NCI-H128 (cell line): Measurements from ENCODE around the gene ANKRD18B.
"Not testable (repeated sequence)": the region's sequence is repeated elsewhere in the genome, so short reads cannot be mapped to it uniquely, and the experiment has no call there.

Experiments
- DNase-seq: peaks from one replicate; lab custom pipeline; 2025; ENCODE audit not compliant: unreplicated experiment; lab: John Stamatoyannopoulos, UW

Gene ANKRD18B

DNA sequence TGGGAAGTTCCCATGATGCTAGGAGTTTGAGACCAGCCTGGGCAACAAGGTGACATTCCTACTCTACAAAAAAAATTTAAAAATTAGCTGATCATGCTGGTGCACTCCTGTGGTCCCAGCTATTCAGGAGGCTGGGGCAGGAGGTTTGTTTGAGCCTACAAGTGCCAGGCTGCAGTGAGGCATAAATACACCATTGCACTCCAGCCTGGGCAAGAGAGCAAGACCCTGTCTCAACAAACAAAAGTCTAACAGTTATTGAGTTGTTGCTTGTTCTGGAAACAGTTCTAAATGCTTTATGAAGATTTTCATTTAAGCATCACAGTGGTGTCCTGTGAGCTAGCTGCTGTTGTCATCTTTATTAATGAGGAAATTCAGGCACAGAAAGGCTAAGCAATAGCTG lies 4.0 kb downstream of the ANKRD18B start:
- DNase-seq = not testable (repeated sequence)

DNA sequence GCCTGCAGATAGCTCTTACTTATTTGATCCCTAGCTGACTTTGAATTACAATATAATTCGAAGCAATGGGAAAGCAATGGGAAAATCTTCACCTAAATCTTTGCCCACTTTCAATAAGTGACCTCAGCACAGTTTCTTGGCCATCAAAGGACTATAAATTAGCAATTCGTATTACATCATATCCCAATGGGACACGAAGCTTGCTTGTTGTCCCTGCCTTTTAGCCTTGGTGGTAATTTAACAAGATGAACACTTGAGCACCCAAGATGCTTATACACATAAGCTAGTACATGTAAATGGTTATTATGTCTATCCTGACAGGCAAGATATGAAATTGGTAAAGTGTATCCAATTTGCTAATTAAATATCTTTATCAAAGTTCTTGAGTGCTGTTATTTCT lies 9.9 kb downstream of the ANKRD18B start:
- not testable (repeated sequence) for DNase-seq

DNA sequence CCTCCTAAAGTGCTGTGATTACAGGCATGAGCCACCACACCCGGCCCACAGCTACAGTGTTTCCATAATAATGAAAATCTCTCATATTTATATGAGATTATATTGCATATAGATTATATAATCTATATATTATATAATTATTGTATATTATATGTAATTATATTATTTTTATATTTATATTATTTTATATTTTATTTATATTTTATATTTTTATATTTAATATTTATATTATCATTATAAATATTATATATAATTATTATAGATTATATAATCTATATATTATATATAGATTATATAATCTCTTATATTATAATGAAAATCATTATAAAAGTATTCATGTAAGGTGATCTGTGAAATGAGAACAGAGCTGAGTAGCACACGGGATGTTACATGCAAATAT lies 11.5 kb downstream of the ANKRD18B start:
- no peak for DNase-seq

DNA sequence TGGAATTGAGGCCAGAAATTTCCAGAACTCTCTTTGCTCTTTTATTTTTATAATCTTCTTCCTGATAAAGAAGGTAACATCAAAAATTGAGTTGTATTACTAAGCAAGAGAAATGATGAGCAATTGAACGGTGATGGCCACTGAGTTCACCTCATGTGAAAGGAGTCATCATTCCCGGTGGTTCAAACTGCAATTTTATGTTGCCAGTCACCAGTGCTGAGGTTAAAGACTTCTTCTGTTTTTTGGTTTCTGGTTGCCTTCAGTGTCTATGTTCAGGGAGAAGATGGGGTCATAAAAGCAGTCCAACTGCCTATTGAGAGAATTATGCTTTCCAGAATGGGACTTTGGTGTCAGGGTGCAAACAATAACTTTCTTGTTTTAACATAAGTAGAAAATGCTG lies 19.4 kb downstream of the ANKRD18B start:
- DNase-seq = not testable (repeated sequence)

DNA sequence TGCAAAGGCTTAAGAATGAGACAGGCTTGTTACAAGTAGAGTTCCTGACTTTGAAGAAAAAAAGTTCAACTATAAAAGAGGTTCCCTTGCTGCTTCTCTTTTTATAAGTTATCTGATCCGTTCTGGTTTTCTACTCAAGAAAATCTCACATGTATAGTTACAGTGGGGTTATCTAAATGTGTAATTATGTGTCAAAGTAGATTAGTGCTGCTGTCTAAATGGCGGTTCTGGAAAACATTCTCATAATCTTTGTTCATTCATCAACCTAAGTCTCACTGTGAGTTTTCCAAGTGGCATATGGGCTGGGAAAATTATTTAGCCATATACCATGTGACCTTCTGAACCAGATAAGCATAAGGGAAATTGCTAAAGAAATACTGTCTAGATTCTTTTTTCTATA lies 21.7 kb downstream of the ANKRD18B start:
- not testable (repeated sequence) for DNase-seq

DNA sequence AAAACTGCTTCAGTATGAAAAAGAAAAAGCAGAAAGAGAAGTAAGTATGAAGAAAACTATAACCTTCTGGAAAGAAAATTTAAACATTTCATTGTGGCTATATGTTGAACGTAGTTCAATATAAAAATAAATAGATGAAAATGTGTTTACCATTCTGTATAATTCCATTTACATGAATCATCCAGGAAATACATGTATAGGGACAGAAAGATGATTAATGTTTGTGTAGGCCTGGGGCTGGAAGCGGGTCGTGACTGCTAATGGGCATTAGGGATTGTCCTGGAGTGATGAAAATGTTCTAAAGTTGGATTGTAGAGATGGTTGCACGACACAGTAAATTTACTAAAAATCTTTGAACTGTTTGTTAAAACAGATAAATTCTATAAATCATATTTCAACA lies 24.8 kb downstream of the ANKRD18B start:
- not testable (repeated sequence) for DNase-seq

DNA sequence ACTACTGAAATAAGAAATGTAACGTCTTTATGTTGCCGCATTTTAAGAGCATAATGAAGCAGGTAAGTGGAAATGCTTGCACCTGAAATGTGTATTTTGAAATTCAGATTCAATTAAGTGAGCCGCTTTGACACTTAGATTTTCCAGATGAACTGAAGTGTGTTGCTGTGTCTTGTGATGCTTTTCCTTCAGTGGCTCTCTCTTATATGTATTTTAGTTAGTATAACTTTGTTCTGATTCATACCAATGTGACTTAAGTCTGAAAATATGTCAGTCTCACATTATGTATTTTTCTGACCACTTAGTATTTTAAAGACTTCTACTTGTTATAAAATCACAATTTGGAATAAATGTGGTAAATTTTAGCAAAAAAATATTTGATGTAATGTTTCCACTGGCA lies 25.4 kb downstream of the ANKRD18B start:
- not testable (repeated sequence) for DNase-seq

DNA sequence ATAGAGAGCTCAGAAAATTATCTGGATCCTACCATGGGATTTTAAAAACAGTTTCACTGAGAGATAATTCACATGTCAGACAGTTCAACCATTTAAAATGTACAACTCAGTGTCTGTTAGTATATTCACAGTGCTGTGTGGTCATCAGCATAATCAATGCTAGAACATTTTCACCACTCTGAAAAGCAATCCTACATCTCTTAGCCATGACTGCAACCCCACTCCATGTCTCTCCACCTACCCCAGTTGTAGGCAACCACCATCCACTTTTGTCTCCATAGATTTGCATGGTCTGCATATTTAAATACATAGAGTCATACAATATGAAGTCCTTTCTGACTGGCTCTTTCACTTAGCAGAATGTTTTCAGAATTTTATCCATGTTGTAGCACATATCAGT lies 27.1 kb downstream of the ANKRD18B start:
- DNase-seq = not testable (repeated sequence)

DNA sequence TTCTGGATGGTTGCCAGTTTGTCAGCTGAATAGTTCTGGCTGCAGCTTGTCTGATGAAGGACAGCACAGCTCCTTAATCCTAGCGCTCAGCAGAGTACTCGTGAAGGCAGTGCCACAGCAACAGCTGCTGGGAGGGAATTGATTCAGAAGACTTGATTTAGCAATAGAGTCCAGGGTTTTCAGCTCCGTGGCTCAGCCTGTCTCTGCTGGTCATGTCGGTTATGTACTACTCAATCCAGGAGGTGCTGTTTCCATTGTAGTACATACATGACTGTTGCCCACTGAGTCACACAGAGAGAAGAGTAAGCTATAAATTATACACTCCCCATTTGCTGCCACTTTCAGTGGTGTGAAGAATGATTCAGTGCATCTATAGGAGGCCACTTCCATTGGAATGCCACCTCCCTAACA lies 28.3 kb downstream of the ANKRD18B start:
- not testable (repeated sequence) for DNase-seq

DNA sequence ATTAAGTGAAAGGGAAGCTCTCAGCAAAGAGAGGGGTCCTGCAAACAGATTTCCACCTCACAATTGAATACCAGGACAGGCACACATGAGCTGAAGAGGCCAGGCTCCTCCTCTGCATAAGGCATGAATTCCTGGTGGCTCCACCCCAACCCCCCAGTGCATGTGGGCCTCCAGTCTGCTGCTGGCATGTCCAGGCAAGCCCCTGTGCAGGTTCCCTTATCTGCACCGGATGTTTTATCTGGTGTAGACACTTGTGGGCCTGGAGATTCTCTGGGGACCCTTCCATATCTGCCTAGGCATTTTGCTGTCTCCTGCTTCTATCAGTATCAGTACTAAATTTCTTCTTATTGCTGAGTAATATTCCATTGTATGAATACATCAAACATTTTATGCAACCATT lies 36.2 kb downstream of the ANKRD18B start:
- DNase-seq = not testable (repeated sequence)

DNA sequence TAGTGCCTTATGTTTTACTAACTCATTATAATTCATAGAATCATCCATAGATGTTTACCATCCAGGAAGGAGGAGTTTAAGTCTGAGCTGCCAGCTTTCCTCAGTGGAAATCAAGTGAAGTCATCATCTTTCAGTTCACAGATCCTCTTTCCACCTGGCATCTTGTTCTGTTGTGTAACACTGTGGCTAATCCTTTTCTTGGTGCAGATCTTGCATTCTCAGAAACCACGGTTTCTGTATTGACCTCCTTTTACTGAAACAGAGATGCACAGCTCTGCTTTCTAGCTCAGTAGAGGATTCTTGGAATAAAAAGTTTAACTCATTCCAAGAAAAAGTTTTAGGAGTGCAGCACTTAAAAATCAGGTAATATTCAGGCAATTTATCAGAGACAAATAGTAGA lies 38.1 kb downstream of the ANKRD18B start:
- DNase-seq = not testable (repeated sequence)

DNA sequence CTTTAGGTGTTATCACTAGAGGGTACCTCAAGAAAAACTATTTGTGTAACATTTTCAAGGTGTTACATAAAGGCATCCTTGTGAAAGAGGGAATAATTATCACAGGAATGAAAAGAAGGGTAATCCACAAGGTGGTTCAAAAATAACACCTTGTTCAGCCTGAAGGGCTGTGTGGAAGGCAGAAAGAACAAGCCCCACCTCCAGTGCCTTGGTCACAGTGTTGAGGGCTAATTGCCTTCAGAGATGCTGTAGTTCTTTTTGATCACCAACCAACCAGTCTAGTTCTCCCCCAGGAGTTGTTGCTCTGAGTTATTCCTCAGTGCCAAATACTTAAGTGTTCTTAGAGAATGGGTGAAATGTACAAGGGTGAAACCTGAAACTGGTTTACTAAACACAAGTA lies 43.7 kb downstream of the ANKRD18B start:
- DNase-seq = not testable (repeated sequence)

DNA sequence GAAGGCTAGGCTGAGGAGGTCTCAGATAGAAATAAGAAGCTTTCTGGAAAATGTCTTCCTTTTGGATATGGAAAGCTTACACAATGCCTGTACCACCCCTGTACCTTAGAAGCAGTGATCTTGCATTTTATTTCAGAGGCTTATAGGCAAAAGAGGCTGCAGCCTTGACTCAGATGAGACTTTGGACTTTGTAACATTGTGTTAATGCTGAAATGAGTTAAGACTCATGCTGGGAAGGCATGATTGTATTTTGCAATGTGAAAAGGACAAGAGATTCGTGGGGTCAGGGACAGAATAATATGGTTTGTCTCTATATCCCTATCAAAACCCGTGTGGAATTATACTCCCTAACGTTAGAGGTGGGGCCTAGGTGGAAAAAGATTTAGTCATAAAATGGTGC lies 53.7 kb downstream of the ANKRD18B start:
- DNase-seq = not testable (repeated sequence)

DNA sequence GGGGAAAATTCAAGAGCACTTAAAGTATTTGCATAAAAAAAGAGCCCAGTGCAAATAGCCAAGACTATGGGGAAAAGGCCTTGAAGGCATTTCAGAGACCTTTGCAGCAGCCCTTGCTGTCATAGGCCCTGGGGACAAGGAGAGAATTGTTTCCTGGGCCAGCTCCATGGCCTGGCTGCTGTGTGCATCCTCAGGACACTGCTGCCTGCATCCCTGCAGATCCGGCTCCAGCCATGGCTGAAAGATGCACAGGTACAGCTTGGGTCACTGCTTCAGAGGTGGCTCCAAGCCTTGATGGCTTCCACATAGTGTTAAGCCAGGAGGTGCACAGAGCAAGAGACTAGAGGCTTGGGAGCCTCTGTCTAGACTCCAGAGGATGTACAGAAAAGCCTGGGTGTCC lies 55.9 kb downstream of the ANKRD18B start:
- DNase-seq = not testable (repeated sequence)

DNA sequence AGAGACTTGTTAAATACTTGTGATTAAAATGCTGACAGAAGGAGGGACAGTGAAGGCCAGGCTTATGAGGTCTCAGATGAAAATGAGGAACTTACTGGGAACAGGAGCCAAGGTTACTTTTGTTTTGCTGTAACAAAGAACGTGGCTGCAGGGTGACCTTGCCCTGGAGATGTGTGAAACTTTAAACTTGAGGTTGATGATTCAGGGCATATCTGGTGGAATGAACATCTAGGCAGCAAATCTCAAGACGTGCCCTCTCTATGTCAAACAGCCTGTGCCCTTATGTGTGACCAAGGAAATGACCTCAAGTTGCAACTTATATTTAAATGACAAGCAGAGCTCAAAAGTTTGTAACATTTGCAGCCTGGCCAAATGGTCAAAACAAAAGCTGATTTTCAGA lies 58.6 kb downstream of the ANKRD18B start:
- not testable (repeated sequence) for DNase-seq

DNA sequence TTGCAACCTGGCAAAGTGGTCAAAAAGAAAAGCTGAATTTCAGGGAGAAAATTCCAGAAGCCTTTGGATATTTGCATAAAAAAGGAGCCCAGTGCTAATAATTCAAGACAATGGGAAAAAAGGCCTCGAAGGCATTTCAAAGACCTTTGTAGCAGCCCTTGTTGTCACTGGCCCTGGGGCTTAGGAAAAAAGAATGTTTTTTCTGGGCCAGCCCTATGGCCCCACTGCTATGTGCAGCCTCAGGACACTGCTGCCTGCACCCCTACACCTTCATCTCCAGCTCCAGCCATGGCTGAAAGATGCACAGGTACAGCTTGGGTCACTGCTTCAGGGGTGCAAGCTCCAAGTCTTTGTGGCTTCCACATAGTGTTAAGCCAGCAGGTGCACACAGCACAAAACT lies 62.1 kb downstream of the ANKRD18B start:
- not testable (repeated sequence) for DNase-seq

DNA sequence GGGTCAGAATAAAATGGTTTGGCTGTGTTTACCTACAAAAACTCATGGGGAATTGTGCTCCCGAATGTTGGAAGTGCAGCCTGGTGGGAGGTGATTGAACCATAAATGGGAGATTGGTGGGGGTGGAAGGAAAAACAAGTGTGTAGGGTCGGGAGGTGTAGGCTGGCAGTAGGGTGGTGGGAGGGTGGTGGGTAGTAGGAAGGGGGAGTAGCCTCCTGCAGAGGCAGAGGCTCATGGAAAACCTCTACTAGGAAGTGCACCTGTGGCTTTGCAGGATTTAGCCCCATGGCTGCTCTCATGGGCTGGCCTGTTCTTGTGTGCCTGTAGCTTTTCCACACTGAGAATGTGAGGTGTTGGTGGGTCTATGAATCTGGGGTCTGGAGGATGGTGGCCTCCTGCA lies 63.7 kb downstream of the ANKRD18B start:
- not testable (repeated sequence) for DNase-seq

DNA sequence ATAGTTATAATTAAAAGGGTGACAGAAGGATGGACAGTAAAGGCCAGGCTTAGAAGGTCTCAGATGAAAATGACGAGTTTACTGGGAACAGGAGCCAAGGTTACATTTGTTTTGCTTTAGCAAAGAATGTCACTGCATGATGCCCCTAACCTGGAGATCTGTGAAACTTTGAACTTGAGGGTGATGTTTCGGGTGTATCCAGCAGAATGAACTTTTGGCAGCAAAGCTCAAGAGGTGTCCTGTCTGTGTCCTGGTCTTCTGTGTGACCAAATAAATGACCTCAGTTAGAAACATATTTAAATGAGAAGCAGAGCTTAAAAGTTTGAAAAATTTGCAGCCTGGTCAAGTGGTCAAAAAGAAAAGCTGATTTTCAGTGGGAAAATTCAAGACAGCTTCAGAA lies 64.8 kb downstream of the ANKRD18B start:
- DNase-seq = not testable (repeated sequence)

DNA sequence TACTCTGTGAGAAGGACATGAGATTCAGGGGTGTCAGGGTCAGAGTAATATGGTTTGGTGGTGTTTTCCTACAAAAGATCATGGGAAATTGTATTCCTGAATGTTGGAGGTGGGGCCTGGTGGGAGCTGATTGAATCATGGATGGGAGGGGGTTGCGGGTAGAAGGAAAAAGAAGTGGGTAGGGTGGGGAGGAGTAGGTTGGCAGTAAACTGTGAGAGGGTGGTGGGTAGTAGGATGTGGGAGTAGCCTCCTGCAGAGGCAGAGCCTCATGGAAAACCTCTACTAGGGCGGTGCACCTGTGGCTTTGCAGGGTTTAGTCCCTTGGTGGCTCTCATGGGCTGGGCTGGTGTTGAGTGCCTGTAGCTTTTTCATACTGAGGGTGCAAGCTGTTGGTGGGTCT lies 66.8 kb downstream of the ANKRD18B start:
- DNase-seq = not testable (repeated sequence)

DNA sequence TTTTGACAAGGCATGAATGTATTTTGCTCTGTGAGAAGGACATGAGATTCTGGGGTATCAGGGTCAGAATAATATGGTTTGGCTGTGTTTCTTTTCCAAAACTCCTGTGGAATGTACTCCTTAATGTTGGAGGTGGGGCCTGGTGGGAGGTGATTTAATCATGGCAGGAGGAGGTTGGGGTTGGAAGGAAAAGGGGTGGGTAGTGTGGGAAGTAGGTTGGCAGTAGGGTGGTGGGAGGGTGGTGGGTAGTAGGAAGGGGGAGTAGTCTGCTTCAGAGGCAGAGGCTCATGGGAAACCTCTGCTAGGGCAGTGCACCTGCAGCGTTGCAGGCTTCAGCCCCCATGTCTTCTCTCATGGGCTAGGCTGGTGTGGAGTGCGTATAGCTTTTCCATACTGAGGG lies 72.9 kb downstream of the ANKRD18B start:
- DNase-seq = not testable (repeated sequence)

DNA sequence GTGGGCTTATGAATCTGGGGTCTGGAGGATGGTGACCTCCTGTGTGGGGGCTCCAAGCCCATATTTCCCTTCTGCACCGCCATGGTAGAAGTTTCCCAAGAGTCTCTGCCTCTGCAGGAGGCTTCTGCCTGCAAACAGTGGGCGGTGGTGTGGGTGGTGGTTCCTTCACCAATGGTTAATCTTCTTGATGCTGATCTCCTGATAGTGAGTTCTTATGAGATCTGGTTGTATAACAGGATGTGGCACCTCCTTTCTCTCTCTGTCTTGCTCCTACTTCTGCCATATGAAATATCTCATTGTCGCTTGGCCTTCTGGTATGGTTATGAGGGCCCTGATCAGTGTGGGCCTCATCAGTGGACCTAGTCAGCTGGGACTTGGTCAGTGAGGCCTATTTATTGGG lies 73.3 kb downstream of the ANKRD18B start:
- not testable (repeated sequence) for DNase-seq

DNA sequence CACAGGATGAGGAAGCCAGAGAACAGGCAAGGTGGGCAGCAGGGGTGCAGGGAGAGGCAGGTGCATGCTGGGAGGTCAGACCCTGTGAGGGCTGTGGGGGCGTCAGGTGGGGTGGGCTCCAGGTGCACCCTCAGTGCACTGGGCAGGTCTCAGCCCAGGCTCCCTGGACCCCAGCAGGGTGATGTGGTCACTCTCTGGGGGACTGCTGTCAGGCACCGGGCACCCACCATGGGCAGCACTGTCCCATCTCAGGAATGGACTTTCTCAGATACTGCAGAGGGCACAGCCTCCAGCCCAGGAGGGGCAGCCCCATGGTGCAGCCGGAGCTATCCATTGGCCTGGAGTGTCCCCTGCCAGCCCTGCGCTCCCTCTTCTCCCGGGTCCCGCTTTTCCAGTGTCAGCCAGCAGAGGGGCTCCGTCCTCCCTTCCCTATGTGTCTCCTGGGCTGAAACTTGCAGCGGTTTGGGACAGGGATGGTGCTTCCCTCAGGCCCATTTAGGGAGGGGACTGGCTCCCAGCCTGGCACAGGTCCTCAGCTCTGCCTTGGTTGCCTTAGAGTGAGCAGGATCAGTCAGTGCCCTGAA lies 74.8 kb downstream of the ANKRD18B start:
- DNase-seq = not testable (repeated sequence)

DNA sequence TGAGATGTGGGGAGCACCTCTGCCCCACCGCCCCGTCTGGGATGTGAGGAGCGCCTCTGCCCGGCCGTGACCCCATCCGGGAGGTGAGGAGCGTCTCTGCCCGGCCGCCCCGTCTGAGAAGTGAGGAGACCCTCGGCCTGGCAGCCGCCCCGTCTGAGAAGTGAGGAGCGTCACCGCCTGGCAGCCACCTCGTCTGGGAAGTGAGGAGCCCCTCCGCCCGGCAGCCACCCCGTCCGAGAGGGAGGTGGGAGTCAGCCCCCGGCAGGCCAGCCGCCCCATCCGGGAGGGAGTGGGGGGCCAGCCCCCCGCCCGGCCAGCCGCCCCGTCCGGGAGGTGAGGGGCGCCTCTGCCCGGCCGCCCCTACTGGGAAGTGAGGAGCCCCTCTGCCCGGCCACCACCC lies 76.9 kb downstream of the ANKRD18B start:
- not testable (repeated sequence) for DNase-seq
